Renal cortex interstitium (tissue), 15 donors: ENCODE results near the gene ABCA10. TPM values are rescaled to one million over a fixed set of nuclear protein-coding genes. Genes with fewer than 3 reads are reported as not detected.
A peak's percentile ranks its signal among the peaks of the same experiment; 100 is the strongest.
"Not testable (repeated sequence)": the region's sequence is repeated elsewhere in the genome, so short reads cannot be mapped to it uniquely, and the experiment has no call there.

ENCODE experiments used
- DNase-seq, 11 donors: peaks; one replicate each; pipeline ENCODE4 v3.0.0-alpha.2; 2013; ENCODE audit warnings: low read depth in 9 of 11, low spot score in 4 of 11; ENCODE audit errors: extremely low read depth in 1 of 11
- long read RNA-seq, 16 experiments: transcript quantifications; one replicate each; lab custom pipeline, GENCODE V29; 2026
- polyA plus RNA-seq, 3 donors: library from polyadenylated mRNA; unstranded; fragments of 120-200 nt; gene quantifications; one replicate each; pipeline ENCODE4 v1.2.1, GENCODE V29; 2013; ENCODE audit not compliant: insufficient read length in 3 of 3

Gene ABCA10, protein sequence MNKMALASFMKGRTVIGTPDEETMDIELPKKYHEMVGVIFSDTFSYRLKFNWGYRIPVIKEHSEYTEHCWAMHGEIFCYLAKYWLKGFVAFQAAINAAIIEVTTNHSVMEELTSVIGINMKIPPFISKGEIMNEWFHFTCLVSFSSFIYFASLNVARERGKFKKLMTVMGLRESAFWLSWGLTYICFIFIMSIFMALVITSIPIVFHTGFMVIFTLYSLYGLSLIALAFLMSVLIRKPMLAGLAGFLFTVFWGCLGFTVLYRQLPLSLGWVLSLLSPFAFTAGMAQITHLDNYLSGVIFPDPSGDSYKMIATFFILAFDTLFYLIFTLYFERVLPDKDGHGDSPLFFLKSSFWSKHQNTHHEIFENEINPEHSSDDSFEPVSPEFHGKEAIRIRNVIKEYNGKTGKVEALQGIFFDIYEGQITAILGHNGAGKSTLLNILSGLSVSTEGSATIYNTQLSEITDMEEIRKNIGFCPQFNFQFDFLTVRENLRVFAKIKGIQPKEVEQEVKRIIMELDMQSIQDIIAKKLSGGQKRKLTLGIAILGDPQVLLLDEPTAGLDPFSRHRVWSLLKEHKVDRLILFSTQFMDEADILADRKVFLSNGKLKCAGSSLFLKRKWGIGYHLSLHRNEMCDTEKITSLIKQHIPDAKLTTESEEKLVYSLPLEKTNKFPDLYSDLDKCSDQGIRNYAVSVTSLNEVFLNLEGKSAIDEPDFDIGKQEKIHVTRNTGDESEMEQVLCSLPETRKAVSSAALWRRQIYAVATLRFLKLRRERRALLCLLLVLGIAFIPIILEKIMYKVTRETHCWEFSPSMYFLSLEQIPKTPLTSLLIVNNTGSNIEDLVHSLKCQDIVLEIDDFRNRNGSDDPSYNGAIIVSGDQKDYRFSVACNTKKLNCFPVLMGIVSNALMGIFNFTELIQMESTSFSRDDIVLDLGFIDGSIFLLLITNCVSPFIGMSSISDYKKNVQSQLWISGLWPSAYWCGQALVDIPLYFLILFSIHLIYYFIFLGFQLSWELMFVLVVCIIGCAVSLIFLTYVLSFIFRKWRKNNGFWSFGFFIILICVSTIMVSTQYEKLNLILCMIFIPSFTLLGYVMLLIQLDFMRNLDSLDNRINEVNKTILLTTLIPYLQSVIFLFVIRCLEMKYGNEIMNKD (N-terminal part only)
- polyA plus RNA-seq: 1 to 10 TPM; 1.3 to 3.0 (median 3.0) TPM
- long read RNA-seq, donor 1: 0 reads
- long read RNA-seq, donor 2: 0 reads
- long read RNA-seq, donor 3: 0 reads
- long read RNA-seq, donor 4: 0 reads
- long read RNA-seq, donor 5: 0 reads
- long read RNA-seq, donor 6: 0 reads
- long read RNA-seq, donor 7: 0 reads
- long read RNA-seq, donor 8: 0 reads
- long read RNA-seq, donor 9: 0 reads
- long read RNA-seq, donor 10: 0 reads
- long read RNA-seq, donor 11: 0 reads
- long read RNA-seq, donor 12: 0 reads
- long read RNA-seq, donor 13: 0 reads
- long read RNA-seq, donor 14: 0 reads
- long read RNA-seq, donor 15: 0 reads
- long read RNA-seq, donor 16: 0 reads

GRCh38 chr17:69228576-69228975 is at the start of gene ABCA10:
TSS of gene ABCA10 (minus strand) at chr17:69228824. CDS start at chr17:69225358, 3,466 bp downstream.
- DNase-seq: no peak

DNA sequence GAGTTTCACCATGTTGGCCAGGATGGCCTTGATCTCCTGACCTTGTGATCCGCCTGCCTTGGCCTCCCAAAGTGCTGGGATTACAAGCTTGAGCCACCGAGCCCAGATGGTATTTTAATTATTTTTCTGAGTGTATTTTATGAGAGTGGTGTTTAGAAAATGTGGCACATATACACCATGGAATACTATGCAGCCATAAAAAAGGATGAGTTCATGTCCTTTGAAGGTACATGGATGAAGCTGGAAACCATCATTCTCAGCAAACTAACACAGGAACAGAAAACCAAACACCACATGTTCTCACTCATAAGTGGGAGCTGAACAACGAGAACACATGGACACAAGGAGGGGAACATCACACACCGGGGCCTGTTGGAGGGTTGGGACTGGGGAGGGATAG is 47.7 kb upstream of the ABCA10 start:
- not testable (repeated sequence) for DNase-seq

GRCh38 chr17:69275751-69276150 is 47.1 kb upstream of the ABCA10 start:
- DNase-seq: no peak

- no peak for DNase-seq
These were observed 42.4 kb upstream of the ABCA10 start for GRCh38 chr17:69271023-69271422.

GRCh38 chr17:69269131-69269998 is 40.7 kb upstream of the ABCA10 start:
- no peak for DNase-seq

GRCh38 chr17:69268543-69269014 is 40.0 kb upstream of the ABCA10 start:
- no peak for DNase-seq

- no peak for DNase-seq
These were observed 38.6 kb upstream of the ABCA10 start for GRCh38 chr17:69267219-69267618.

DNA sequence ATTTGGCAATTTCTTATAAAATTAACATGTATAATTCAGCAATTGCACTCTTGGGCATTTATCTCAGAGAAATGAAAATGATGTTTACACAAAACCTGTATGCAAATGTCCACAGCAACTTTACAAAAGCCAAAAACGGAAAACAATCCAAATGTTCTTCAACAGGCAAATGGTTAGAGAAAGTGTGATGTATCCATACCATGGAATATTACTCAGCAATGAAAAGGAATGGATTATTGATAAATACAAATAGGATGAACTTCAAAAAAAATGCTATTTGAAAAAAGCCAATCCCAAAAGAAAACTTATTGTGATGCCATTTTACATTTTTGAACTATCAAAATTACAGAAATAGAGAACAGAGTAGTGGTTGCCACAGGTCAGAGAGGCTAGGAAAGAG is 37.2 kb upstream of the ABCA10 start:
- no peak for DNase-seq

DNA sequence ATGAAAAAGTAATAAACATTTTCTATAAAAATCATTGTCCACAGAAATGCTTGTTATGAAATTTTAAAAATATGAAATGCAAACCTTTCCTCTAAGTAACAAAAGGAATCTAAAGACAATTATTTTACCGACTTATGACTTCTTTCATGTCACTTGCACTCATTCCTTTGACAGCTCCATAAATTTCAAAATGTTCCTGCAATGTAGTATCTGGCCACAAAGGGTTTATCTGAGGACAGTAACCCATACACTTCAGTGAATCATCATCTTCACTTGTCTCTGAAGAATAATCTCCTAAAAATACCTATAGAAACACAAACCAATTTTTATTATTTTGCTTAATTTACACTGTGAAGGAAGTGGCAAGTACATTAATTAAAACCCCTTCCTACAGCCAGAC is 25.6 kb upstream of the ABCA10 start:
- DNase-seq: no peak

DNA sequence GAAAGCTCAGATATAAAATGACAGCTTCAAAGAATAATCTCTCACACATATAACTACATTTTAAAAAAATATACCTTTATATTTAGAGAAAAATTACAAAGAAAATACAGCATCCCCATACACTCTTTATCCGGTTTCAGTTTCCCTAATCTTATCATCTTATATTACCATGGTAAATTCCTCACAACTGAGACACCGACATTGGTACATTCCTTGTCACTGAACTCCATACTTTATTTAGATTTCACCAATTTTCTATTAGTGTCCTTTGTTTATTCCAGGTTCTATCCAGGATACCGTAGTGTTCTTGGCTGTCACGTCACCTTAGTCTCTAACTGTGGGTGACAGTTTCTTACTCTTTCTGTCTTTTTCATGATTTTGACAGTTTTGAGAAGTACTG is 22.0 kb upstream of the ABCA10 start:
- no peak for DNase-seq

GRCh38 chr17:69246726-69247375 is 18.2 kb upstream of the ABCA10 start:
- peak in 7 of 11 donors; percentile 19 to 39 (median 26) for DNase-seq

DNA sequence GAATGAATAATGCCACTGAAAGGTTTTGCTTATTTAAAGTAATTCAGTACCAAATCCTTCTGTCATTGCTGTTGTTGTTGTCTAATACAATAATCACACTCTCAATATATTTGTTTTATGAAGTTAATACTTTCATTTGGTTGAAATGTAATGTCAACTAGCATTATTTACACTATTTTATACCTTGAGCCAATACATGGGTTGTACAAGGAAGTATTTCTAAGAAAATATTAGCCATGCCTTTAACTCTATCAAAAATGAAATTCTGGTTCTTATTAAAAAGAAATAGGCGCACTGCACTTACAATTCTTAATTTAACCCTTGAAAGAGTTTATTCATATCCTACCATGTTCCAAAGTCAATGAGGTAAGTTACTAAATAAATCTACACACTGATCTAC is 17.6 kb upstream of the ABCA10 start:
- DNase-seq: no peak

DNA sequence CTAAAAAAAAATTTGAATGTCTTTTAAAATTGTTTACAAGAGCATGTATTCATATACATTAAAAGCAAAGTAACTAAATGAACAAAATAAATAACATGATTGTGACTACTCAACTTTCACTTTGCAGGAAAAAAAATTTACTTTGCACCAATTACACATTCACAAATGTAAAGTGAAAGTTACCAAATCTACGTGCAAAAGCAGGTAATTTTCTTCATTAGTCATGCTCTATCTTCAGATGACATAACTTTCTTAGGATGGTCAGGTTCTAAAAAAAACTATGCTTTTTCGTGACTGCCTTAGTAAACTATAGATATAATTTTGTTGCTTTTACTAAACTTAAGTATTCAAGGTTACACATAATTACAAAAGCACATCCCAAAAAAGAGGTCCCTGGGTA is 17.0 kb upstream of the ABCA10 start:
- no peak for DNase-seq

- DNase-seq: no peak
These were observed 11.3 kb upstream of the ABCA10 start for GRCh38 chr17:69239611-69240600.

DNA sequence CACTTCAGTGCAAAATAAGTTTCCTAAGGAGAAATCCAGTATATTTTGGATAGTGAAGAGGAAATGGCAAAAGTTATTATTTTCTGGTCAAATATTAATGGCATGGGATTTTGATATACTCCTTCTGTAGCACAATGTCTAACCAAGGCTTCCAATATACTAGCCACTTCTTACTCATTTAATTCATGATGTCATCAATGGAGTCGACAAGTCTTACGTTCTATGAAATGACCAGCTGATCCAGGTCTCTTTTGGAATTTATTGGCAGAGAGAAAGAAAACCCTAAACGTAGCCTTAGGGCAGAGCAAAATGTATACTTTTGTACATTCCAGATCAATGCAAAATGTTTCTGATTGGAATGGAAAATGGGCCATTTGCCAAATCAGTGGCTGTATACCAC is 8.3 kb upstream of the ABCA10 start:
- no peak for DNase-seq

- no peak for DNase-seq
These were observed 7.8 kb upstream of the ABCA10 start for GRCh38 chr17:69236464-69236863.
